Uterus (tissue), 2 donors: Measurements from ENCODE around the gene CDC34.

ENCODE experiments used
- POLR2A ChIP-seq, 2 donors: fragments of 450-650 bp; IDR thresholded peaks; one replicate each; pipeline ENCODE4 v1.6.1; 2016; ENCODE audit warnings: antibody characterized with exemption in 2 of 2, mild to moderate bottlenecking in 1 of 2, moderate library complexity in 1 of 2
- TF ChIP-seq, protein P1 (sequence below), 4 experiments: fragments of 200-600 bp in 2 of 4; fragments of 450-650 bp in 2 of 4; sonication (generic) in 2 of 4; IDR thresholded peaks; one replicate each; pipeline ENCODE4 v1.5.1; 2016 to 2019; ENCODE audit warnings: antibody characterized with exemption in 4 of 4, mild to moderate bottlenecking in 2 of 4, moderate library complexity in 1 of 4

DNA sequence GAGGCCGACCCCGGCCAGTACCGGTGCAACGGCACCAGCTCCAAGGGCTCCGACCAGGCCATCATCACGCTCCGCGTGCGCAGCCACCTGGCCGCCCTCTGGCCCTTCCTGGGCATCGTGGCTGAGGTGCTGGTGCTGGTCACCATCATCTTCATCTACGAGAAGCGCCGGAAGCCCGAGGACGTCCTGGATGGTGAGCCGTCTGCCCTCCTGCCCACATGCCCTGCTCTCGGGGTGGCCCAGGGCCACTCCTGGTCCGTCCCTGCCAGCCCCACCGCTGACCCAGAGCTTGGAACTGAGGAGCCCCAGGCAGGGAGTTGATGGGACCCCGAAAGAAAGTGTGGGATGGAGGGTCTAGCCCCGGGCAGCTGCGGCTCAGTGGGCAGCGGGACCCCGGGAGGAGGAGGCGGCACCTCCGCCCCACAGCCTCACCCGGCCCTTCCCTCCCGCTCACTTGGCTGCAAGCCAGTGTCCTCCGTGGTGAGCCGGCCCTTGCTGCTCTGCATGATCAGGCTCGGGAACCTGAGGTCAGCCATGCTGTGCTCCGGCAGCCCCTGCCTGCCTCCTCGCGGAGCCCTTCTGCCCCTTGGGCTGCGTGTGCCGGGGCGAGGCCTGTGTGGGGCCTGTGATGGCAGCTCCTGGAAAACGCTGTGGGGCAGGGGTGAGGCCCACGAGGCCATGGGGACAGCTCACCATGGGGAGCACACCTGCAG, 50.0 kb downstream of the CDC34 start:
- TF ChIP-seq, protein P1, sequence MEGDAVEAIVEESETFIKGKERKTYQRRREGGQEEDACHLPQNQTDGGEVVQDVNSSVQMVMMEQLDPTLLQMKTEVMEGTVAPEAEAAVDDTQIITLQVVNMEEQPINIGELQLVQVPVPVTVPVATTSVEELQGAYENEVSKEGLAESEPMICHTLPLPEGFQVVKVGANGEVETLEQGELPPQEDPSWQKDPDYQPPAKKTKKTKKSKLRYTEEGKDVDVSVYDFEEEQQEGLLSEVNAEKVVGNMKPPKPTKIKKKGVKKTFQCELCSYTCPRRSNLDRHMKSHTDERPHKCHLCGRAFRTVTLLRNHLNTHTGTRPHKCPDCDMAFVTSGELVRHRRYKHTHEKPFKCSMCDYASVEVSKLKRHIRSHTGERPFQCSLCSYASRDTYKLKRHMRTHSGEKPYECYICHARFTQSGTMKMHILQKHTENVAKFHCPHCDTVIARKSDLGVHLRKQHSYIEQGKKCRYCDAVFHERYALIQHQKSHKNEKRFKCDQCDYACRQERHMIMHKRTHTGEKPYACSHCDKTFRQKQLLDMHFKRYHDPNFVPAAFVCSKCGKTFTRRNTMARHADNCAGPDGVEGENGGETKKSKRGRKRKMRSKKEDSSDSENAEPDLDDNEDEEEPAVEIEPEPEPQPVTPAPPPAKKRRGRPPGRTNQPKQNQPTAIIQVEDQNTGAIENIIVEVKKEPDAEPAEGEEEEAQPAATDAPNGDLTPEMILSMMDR (IDR thresholded peaks at IDR 0.05) = no peak
- TF ChIP-seq POLR2A (IDR thresholded peaks at IDR 0.05) = no peak
